A549 (cell line): ENCODE measurements around the gene CLDN2. TPM values are rescaled to one million over a fixed set of nuclear protein-coding genes. Genes with fewer than 3 reads are reported as not detected.

Experiments
- polyA plus RNA-seq, 4 experiments: library from polyadenylated mRNA; depleted of rRNA in 3 of 4; stranded (reverse); fragments of >200 nt; fragmentation: RNase III in 1 of 4; extraction: RNeasy Plus Mini Kit Qiagen cat#74134 plus additional on column Dnase treatment in 1 of 4; gene quantifications; 2 replicates in 3 of 4; 3 replicates in 1 of 4; pipeline ENCODE4 v1.2.3, GENCODE V29; 2011 to 2017

CLDN2 gene
- polyA plus RNA-seq, 2 of the 4 experiments (the other 2 are of a cell fraction), result 28.1 to 28.6 TPM

Other genes starting within 250 kb of the CLDN2 start
- 0.20 and 0.22 TPM in 2 replicates for gene RNF128, start 193.7 kb upstream of the CLDN2 start, polyA plus RNA-seq (2011; rRNA removed)
- gene RNF128, start 193.7 kb upstream of the CLDN2 start, polyA plus RNA-seq (2017; fragmentation: RNase III; extraction: RNeasy Plus Mini Kit Qiagen cat#74134 plus additional on column Dnase treatment), result 0.11 to 0.28 TPM (median 0.14 TPM) in 3 replicates
- 2.9 and 3.3 TPM in 2 replicates for gene TBC1D8B, start 117.7 kb upstream of the CLDN2 start, polyA plus RNA-seq (2011; rRNA removed)
- gene TBC1D8B, start 117.7 kb upstream of the CLDN2 start, polyA plus RNA-seq (2017; fragmentation: RNase III; extraction: RNeasy Plus Mini Kit Qiagen cat#74134 plus additional on column Dnase treatment), result 2.6 to 3.3 TPM (median 3.2 TPM) in 3 replicates
- 0.14 and 0.28 TPM in 2 replicates for gene RIPPLY1, start 17.1 kb upstream of the CLDN2 start, polyA plus RNA-seq (2011; rRNA removed)
- 0.10 to 0.17 TPM (median 0.11 TPM) in 3 replicates for gene RIPPLY1, start 17.1 kb upstream of the CLDN2 start, polyA plus RNA-seq (2017; fragmentation: RNase III; extraction: RNeasy Plus Mini Kit Qiagen cat#74134 plus additional on column Dnase treatment)
- 91.1 and 98.2 TPM in 2 replicates for gene MORC4, start 79.8 kb downstream of the CLDN2 start, polyA plus RNA-seq (2011; rRNA removed)
- 71.1 to 75.7 TPM (median 72.8 TPM) in 3 replicates for gene MORC4, start 79.8 kb downstream of the CLDN2 start, polyA plus RNA-seq (2017; fragmentation: RNase III; extraction: RNeasy Plus Mini Kit Qiagen cat#74134 plus additional on column Dnase treatment)
- 20.5 and 25.8 TPM in 2 replicates for gene RBM41, start 198.4 kb downstream of the CLDN2 start, polyA plus RNA-seq (2011; rRNA removed)
- gene RBM41, start 198.4 kb downstream of the CLDN2 start, polyA plus RNA-seq (2017; fragmentation: RNase III; extraction: RNeasy Plus Mini Kit Qiagen cat#74134 plus additional on column Dnase treatment), result 16.2 to 17.7 TPM (median 17.1 TPM) in 3 replicates